Panc1 (cell line): Measurements from ENCODE around the gene ORC2. TPM values are rescaled to one million over a fixed set of nuclear protein-coding genes. Genes with fewer than 3 reads are reported as not detected.

ENCODE experiments used
- ATAC-seq: fragments of 200-7000 bp; cut with Tn5 transposase; 2 replicates; pipeline ENCODE4 v1.9.1; 2020; ENCODE audit warnings: mild to moderate bottlenecking, moderate library complexity
- BruUV-seq: library from RNA; stranded (reverse); fragments of 400-500 nt; replicated peaks from 2 replicates; lab custom pipeline; 2021; lab: Mats Ljungman, UMichigan
- CTCF ChIA-PET: fragments of 300-600 bp; sonication (Branson Sonifier 250); formaldehyde crosslinking; loops from one replicate; lab custom pipeline; 2022; ENCODE audit warnings: antibody characterized with exemption; lab: Charles Lee
- POLR2A ChIA-PET: fragments of 300-600 bp; sonication (Branson Sonifier 250); formaldehyde crosslinking; loops from one replicate; lab custom pipeline; 2022; ENCODE audit warnings: antibody characterized with exemption; lab: Charles Lee
- DNase-seq: peaks from one replicate; pipeline ENCODE4 v3.0.0-alpha.2; 2010; ENCODE audit warnings: low read depth, low spot score
- H3K27ac ChIP-seq: 2 replicates; pipeline ENCODE4 v1.5.1; 2011; ENCODE audit warnings: mild to moderate bottlenecking, low read length, inconsistent platforms
- H3K27me3 ChIP-seq: fragments of 200-500 bp; sonication (Bioruptor generic); 2 replicates; pipeline ENCODE4 v1.6.0; 2014; ENCODE audit warnings: low read length, inconsistent platforms; ENCODE audit not compliant: control insufficient read depth, insufficient read depth
- H3K36me3 ChIP-seq: fragments of 200-500 bp; sonication (Bioruptor generic); 2 replicates; pipeline ENCODE4 v1.5.1; 2014; ENCODE audit warnings: inconsistent platforms, mild to moderate bottlenecking, low read length, moderate library complexity; ENCODE audit not compliant: control insufficient read depth, insufficient read depth
- H3K4me1 ChIP-seq: 2 replicates; pipeline ENCODE4 v1.5.1; 2011; ENCODE audit warnings: inconsistent platforms, mild to moderate bottlenecking, low read length, moderate library complexity; ENCODE audit not compliant: control insufficient read depth, insufficient read depth
- H3K4me3 ChIP-seq, 2 experiments: 2 replicates each; pipeline ENCODE4 v1.5.1; 2011 to 2012; ENCODE audit warnings: low read depth in 2 of 2, low read length in 2 of 2, mild to moderate bottlenecking in 2 of 2, inconsistent platforms in 1 of 2, moderate library complexity in 1 of 2
- H3K9me3 ChIP-seq: fragments of 200-500 bp; sonication (Bioruptor generic); 2 replicates; pipeline ENCODE4 v1.5.1; 2014; ENCODE audit warnings: low read depth, mild to moderate bottlenecking, inconsistent platforms, low read length, moderate library complexity; ENCODE audit not compliant: control insufficient read depth, insufficient read depth
- CTCF ChIP-seq: fragments of 450-650 bp; IDR thresholded peaks from 2 replicates; pipeline ENCODE4 v1.5.1; 2017; ENCODE audit warnings: mild to moderate bottlenecking
- POLR2AphosphoS5 ChIP-seq: IDR thresholded peaks from 2 replicates; pipeline ENCODE4 v1.6.1; 2012; ENCODE audit warnings: mild to moderate bottlenecking, low read depth, low read length, moderate library complexity
- REST ChIP-seq, 2 experiments: IDR thresholded peaks; 2 replicates each; pipeline ENCODE4 v1.6.1; 2011 to 2012; ENCODE audit warnings: low read depth in 2 of 2, control low read depth in 1 of 2, low read length in 1 of 2, mild to moderate bottlenecking in 1 of 2, moderate library complexity in 1 of 2; ENCODE audit not compliant: insufficient read depth in 1 of 2
- SIN3A ChIP-seq: IDR thresholded peaks from 2 replicates; pipeline ENCODE4 v1.6.1; 2012; ENCODE audit warnings: low read depth, mild to moderate bottlenecking, low read length, moderate library complexity, borderline replicate concordance; ENCODE audit not compliant: insufficient read depth
- TCF7L2 ChIP-seq: IDR thresholded peaks from 2 replicates; pipeline ENCODE4 v1.6.1; 2011; ENCODE audit warnings: mild to moderate bottlenecking, low read depth, low read length, inconsistent platforms
- in situ Hi-C: cut with HindIII; loops from 2 replicates; pipeline ENCODE4 v1.10.0; 2016; ENCODE audit warnings: low sequenced_read_pairs, low pct_unique_long_range_greater_than_20kb
- intact Hi-C: fragments of 100-400 bp; cut with micrococcal nuclease; formaldehyde crosslinking; loops from one replicate; pipeline ENCODE4 v1.10.0; 2022; ENCODE audit not compliant: unreplicated experiment
- total RNA-seq: library from RNA; stranded (reverse); gene quantifications from one replicate; pipeline ENCODE4 v1.2.1, GENCODE V29; 2021; ENCODE audit not compliant: unreplicated experiment

Gene ORC2
- total RNA-seq, 1 experiment from 2014 or later, result 41.8 TPM

- TF ChIP-seq POLR2AphosphoS5, result no peak
- TF ChIP-seq TCF7L2, result no peak
- TF ChIP-seq CTCF, result no peak
- TF ChIP-seq REST (IDR thresholded peaks at IDR 0.05; ENCODE audit: insufficient read depth in 1 of 2, low read depth in 2 of 2, low read length in 1 of 2), result no peak
- no peak for TF ChIP-seq SIN3A
- DNase-seq, result no peak
- ChIA-PET POLR2A (no interaction called here), CTCF (no interaction called here)
- no peak overlapping the region for H3K4me3 ChIP-seq
- no peak overlapping the region for H3K27ac ChIP-seq
- no peaks in the 10 kb centered on the region for H3K4me1 ChIP-seq
- peaks cover 3% of the 10 kb centered on the region; the same call in 1 of the 2 replicates for H3K36me3 ChIP-seq
- BruUV-seq, result no TSS peak
- no peak for ATAC-seq
- in situ Hi-C loops (no loop called here), intact Hi-C loops (no loop called here)
- no peaks in the 10 kb centered on the region for H3K27me3 ChIP-seq
- H3K9me3 ChIP-seq, result no peaks in the 10 kb centered on the region
These were observed 23.7 kb upstream of the ORC2 start for GRCh38 chr2:200987137-200987536.

GRCh38 chr2:200985799-200986198 is 22.3 kb upstream of the ORC2 start:
- intact Hi-C loops, result no loop called here
- ChIA-PET CTCF (no interaction called here), POLR2A (interaction anchor here (0.7 kb wide), 1 partner anchor 141 kb away, joined by 10 read pairs; no protein-coding TSS in a partner anchor)
- TF ChIP-seq SIN3A (no peak), POLR2AphosphoS5 (no peak), TCF7L2 (no peak), CTCF (no peak), REST (IDR thresholded peaks at IDR 0.05; ENCODE audit: insufficient read depth in 1 of 2, low read depth in 2 of 2, low read length in 1 of 2) (no peak)
- Histone ChIP-seq H3K4me1 (no peaks in the 10 kb centered on the region), H3K27ac (no peak overlapping the region), H3K4me3 (no peak overlapping the region), H3K36me3 (peaks cover 3% of the 10 kb centered on the region; the same call in 1 of the 2 replicates), H3K27me3 (no peaks in the 10 kb centered on the region), H3K9me3 (no peaks in the 10 kb centered on the region)
- DNase-seq (no peak), ATAC-seq (no peak)
- BruUV-seq, result no TSS peak
- in situ Hi-C loops, result no loop called here
